Measurements from ENCODE around the gene CCDC40. TPM values are rescaled to one million over a fixed set of nuclear protein-coding genes. Genes with fewer than 3 reads are reported as not detected.
A peak's percentile ranks its signal among the peaks of the same experiment; 100 is the strongest.

Gene CCDC40
- total RNA-seq, 2 donors from 2014 or later: 21.7 to 38.9 TPM

- H3K27me3 Mint-ChIP-seq (ENCODE audit: insufficient read depth): no peaks in the 10 kb centered on the region
- H3K4me3 Mint-ChIP-seq: no peak overlapping the region
- no peaks in the 10 kb centered on the region for H3K9me3 Mint-ChIP-seq
- H3K9me3 ChIP-seq (ENCODE audit: control insufficient read depth, low read length): no peaks in the 10 kb centered on the region
- no peaks in the 10 kb centered on the region for H3K4me1 ChIP-seq (ENCODE audit: control insufficient read depth, insufficient read depth, low read length)
- DNase-seq: no peak
- no peaks in the 10 kb centered on the region for H3K36me3 ChIP-seq (ENCODE audit: control insufficient read depth, insufficient read depth, low read length)
- no peaks in the 10 kb centered on the region for H3K27me3 ChIP-seq (ENCODE audit: control insufficient read depth, insufficient read depth, low read length, poor library complexity, severe bottlenecking)
- no peak for TF ChIP-seq CTCF (conservative IDR thresholded peaks at IDR 0.05)
- no peak overlapping the region for H3K27ac Mint-ChIP-seq
- H3K36me3 Mint-ChIP-seq (ENCODE audit: low read depth): peaks cover 17% of the 10 kb centered on the region
- H3K9ac ChIP-seq (ENCODE audit: extremely low read depth, low read length, poor library complexity, severe bottlenecking): no peak overlapping the region
- no peak overlapping the region for H3K4me3 ChIP-seq (ENCODE audit: low read length)
- H3K4me1 Mint-ChIP-seq: peaks cover 7% of the 10 kb centered on the region
- no peak overlapping the region for H3K27ac ChIP-seq (ENCODE audit: low read depth, low read length)
- WGBS, 2 experiments (ENCODE audit: insufficient coverage in 1 of 2, insufficient read length in 1 of 2): 95 to 96% methylated on average over 25 to 28 of the region's 28 CpGs
Observed at GRCh38 chr17:80058311-80058955, 22.0 kb downstream of the CCDC40 start.

GRCh38 chr17:80060644-80061043 is 24.2 kb downstream of the CCDC40 start:
- Mint-ChIP-seq H3K4me1 (peaks cover 11% of the 10 kb centered on the region), H3K27ac (no peak overlapping the region), H3K27me3 (ENCODE audit: insufficient read depth) (no peaks in the 10 kb centered on the region), H3K9me3 (no peaks in the 10 kb centered on the region), H3K36me3 (ENCODE audit: low read depth) (peaks cover 18% of the 10 kb centered on the region), H3K4me3 (no peak overlapping the region)
- DNase-seq: no peak
- Histone ChIP-seq H3K9me3 (ENCODE audit: control insufficient read depth, low read length) (no peaks in the 10 kb centered on the region), H3K4me1 (ENCODE audit: control insufficient read depth, insufficient read depth, low read length) (peaks cover 5% of the 10 kb centered on the region), H3K9ac (ENCODE audit: extremely low read depth, low read length, poor library complexity, severe bottlenecking) (no peak overlapping the region), H3K27me3 (ENCODE audit: control insufficient read depth, insufficient read depth, low read length, poor library complexity, severe bottlenecking) (no peaks in the 10 kb centered on the region), H3K4me3 (ENCODE audit: low read length) (no peak overlapping the region), H3K27ac (ENCODE audit: low read depth, low read length) (no peak overlapping the region), H3K36me3 (ENCODE audit: control insufficient read depth, insufficient read depth, low read length) (no peaks in the 10 kb centered on the region)
- WGBS, 2 experiments (ENCODE audit: insufficient coverage in 1 of 2, insufficient read length in 1 of 2): 94 to 100% methylated on average over 2 to 3 of the region's 4 CpGs
- no peak for TF ChIP-seq CTCF (conservative IDR thresholded peaks at IDR 0.05)

- H3K36me3 Mint-ChIP-seq (ENCODE audit: low read depth): peaks cover 18% of the 10 kb centered on the region
- no peak for DNase-seq
- H3K27me3 ChIP-seq (ENCODE audit: control insufficient read depth, insufficient read depth, low read length, poor library complexity, severe bottlenecking): no peaks in the 10 kb centered on the region
- no peak overlapping the region for H3K27ac ChIP-seq (ENCODE audit: low read depth, low read length)
- peaks cover 7% of the 10 kb centered on the region for H3K4me1 ChIP-seq (ENCODE audit: control insufficient read depth, insufficient read depth, low read length)
- H3K4me1 Mint-ChIP-seq: peaks cover 15% of the 10 kb centered on the region
- H3K27ac Mint-ChIP-seq: peak overlapping the region; percentile 66
- TF ChIP-seq CTCF (conservative IDR thresholded peaks at IDR 0.05): no peak
- no peak overlapping the region for H3K9ac ChIP-seq (ENCODE audit: extremely low read depth, low read length, poor library complexity, severe bottlenecking)
- WGBS, 2 experiments (ENCODE audit: insufficient coverage in 1 of 2, insufficient read length in 1 of 2): 92 to 97% methylated on average over 4 to 12 of the region's 12 CpGs
- no peaks in the 10 kb centered on the region for H3K9me3 Mint-ChIP-seq
- no peaks in the 10 kb centered on the region for H3K9me3 ChIP-seq (ENCODE audit: control insufficient read depth, low read length)
- H3K4me3 ChIP-seq (ENCODE audit: low read length): no peak overlapping the region
- H3K36me3 ChIP-seq (ENCODE audit: control insufficient read depth, insufficient read depth, low read length): no peaks in the 10 kb centered on the region
- no peak overlapping the region for H3K4me3 Mint-ChIP-seq
- H3K27me3 Mint-ChIP-seq (ENCODE audit: insufficient read depth): no peaks in the 10 kb centered on the region
Observed at GRCh38 chr17:80061421-80061820, 25.0 kb downstream of the CCDC40 start.

Measured in endodermal cell (in vitro differentiated cells).